RWPE1 (cell line): ENCODE measurements around the gene KRT14.
"Not testable (repeated sequence)": the region's sequence is repeated elsewhere in the genome, so short reads cannot be mapped to it uniquely, and the experiment has no call there.

Experiments used
- CTCF ChIA-PET: fragments of 350-600 bp; sonication (Branson Sonifier 250); formaldehyde crosslinking; extraction: SDS; loops from one replicate; lab custom pipeline; 2021; lab: Yijun Ruan, JAX
- POLR2A ChIA-PET: fragments of 400-600 bp; formaldehyde crosslinking; extraction: SDS; loops from one replicate; lab custom pipeline; 2020; ENCODE audit warnings: antibody characterized with exemption; ENCODE audit not compliant: low non-redundant PET; lab: Yijun Ruan, JAX
- DNase-seq: peaks from one replicate; pipeline ENCODE4 v3.0.0; 2012; ENCODE audit warnings: low spot score
- H3K27ac ChIP-seq: fragments of 450-650 bp; 2 replicates; pipeline ENCODE4 v1.5.1; 2017
- TF ChIP-seq, protein P1 (sequence below): fragments of 450-650 bp; conservative IDR thresholded peaks from 2 replicates; pipeline ENCODE4 v1.5.1; 2017; ENCODE audit warnings: low read depth, mild to moderate bottlenecking

Gene KRT14

GRCh38 chr17:41579484-41580243 is 7.0 kb downstream of the KRT14 start:
- ChIA-PET CTCF (interaction anchor here (0.5 to 2.3 kb wide), 17 partner anchors 8 to 1047 kb away, joined by 3 to 28 read pairs (median 3); partner anchors contain the start of genes KRT16 and KRT17), POLR2A (interaction anchor here (0.8 kb wide), 1 partner anchor 83 kb away, joined by 4 read pairs; no protein-coding TSS in a partner anchor)
- H3K27ac ChIP-seq = peak overlapping the region; percentile 100
- peak; percentile 89 for DNase-seq
- TF ChIP-seq, protein P1, sequence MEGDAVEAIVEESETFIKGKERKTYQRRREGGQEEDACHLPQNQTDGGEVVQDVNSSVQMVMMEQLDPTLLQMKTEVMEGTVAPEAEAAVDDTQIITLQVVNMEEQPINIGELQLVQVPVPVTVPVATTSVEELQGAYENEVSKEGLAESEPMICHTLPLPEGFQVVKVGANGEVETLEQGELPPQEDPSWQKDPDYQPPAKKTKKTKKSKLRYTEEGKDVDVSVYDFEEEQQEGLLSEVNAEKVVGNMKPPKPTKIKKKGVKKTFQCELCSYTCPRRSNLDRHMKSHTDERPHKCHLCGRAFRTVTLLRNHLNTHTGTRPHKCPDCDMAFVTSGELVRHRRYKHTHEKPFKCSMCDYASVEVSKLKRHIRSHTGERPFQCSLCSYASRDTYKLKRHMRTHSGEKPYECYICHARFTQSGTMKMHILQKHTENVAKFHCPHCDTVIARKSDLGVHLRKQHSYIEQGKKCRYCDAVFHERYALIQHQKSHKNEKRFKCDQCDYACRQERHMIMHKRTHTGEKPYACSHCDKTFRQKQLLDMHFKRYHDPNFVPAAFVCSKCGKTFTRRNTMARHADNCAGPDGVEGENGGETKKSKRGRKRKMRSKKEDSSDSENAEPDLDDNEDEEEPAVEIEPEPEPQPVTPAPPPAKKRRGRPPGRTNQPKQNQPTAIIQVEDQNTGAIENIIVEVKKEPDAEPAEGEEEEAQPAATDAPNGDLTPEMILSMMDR = peak; percentile 96

DNA sequence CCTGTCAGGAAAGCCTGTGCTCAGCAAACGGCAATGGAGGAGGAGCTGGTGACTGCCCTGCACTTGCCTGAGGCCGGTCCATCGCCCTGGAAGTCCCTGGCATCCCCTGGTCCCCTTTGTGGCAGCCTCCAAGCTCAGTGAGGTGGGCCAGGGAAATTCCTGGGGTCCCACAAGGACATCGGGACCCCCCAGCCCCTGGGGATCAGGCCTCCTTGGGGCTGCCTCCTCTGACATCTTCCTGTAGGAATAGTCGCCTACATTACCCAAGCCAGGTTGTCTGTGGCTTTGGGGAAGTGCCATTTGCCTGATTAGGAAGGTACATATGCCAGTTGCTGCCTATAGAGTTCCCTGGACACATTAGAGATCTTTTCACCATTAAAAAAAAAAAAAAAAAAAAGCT is 7.7 kb downstream of the KRT14 start:
- no peak for DNase-seq
- peak overlapping the region; percentile 100 for H3K27ac ChIP-seq
- ChIA-PET CTCF (interaction anchor here (0.6 to 2.3 kb wide), 9 partner anchors 10 to 1046 kb away, joined by 3 to 28 read pairs (median 7); no protein-coding TSS in a partner anchor), POLR2A (interaction anchor here (0.5 to 0.8 kb wide), 2 partner anchors 28 to 84 kb away, joined by 4 read pairs; no protein-coding TSS in a partner anchor)
- TF ChIP-seq, protein P1 = no peak

- H3K27ac ChIP-seq = peak overlapping the region; percentile 100
- POLR2A ChIA-PET = interaction anchor here (0.5 kb wide), 1 partner anchor 27 kb away, joined by 4 read pairs; no protein-coding TSS in a partner anchor
- CTCF ChIA-PET = interaction anchor here (0.6 to 2.3 kb wide), 8 partner anchors 10 to 721 kb away, joined by 3 to 28 read pairs (median 10); no protein-coding TSS in a partner anchor
- DNase-seq = no peak
- TF ChIP-seq, protein P1 = no peak
Observed at GRCh38 chr17:41578538-41578937, 8.2 kb downstream of the KRT14 start.

DNA sequence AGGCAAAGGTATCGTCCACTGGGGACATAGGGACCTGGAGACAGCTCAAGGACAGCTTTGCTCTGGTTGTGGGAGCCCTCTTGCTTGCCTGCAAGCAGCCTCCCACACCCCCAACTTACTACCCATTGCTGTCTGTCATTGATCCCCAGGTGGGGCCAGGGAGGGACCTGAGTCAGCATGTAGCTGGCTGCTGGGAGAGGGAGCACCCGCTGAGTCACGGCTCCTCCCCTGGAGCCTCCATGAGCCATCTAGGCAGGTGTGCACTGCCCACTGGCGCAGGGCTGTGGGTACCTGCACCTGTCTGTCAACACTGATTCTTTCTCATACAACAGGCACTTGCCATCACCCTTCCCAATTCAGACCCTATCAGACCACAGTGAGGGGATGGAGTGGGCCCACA is 10.0 kb downstream of the KRT14 start:
- POLR2A ChIA-PET = interaction anchor here (0.6 kb wide), 1 partner anchor 66 kb away, joined by 3 read pairs; no protein-coding TSS in a partner anchor
- DNase-seq = peak; percentile 40
- CTCF ChIA-PET = interaction anchor here (0.5 to 1.9 kb wide), 5 partner anchors 26 to 655 kb away, joined by 3 to 12 read pairs (median 3); no protein-coding TSS in a partner anchor
- not testable (repeated sequence) for H3K27ac ChIP-seq

DNA sequence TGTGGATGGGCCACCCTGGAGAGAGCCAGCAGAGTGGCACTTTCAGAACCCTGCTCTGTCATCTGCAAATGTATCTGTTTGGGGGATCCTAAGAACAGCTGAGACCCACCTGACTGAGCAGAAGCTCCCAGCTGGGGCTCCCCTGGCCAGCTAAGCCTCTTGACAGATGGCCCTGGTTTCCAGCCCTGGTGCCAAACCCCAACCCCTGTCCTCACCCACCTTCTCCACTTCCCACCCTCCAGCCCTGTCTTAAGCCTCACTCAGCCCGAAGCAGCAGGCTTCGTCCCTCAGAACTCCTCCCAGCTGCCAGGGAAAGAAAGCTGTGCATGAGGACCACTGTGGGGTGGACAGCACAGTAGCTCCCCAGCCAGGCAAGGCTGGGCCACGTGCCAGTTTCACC is 11.4 kb downstream of the KRT14 start:
- DNase-seq = no peak
- POLR2A ChIA-PET = no interaction called here

GRCh38 chr17:41571561-41572434 is 14.9 kb downstream of the KRT14 start, which contains the start of gene KRT9:
TSS of gene KRT9 (minus strand) at chr17:41572059. CDS start at chr17:41571992, 67 bp downstream.
- TF ChIP-seq, protein P1 = no peak
- POLR2A ChIA-PET = no interaction called here
- no peak within 1 kb of the TSS for H3K27ac ChIP-seq
- no peak for DNase-seq
- CTCF ChIA-PET = interaction anchor here (0.6 to 1.4 kb wide), 3 partner anchors 22 to 779 kb away, joined by 3 to 4 read pairs (median 4); no protein-coding TSS in a partner anchor

More for the DNA sequence above, 11.4 kb downstream of the KRT14 start:
- no peak overlapping the region for H3K27ac ChIP-seq
- CTCF ChIA-PET = interaction anchor here (0.7 to 2.6 kb wide), 3 partner anchors 13 to 73 kb away, joined by 4 to 12 read pairs (median 10); no protein-coding TSS in a partner anchor
- TF ChIP-seq, protein P1 = no peak
